ENCODE data around the gene IFNA5. TPM values are rescaled to one million over a fixed set of nuclear protein-coding genes. Genes with fewer than 3 reads are reported as not detected.

IFNA5 gene
- total and polyA plus RNA-seq, 7 donors: 0.05 TPM; not detected in 6

- ATAC-seq (peak; percentile 59 to 80 (median 64)), DNase-seq (no peak)
- Histone ChIP-seq H3K9me3 (no peaks in the 10 kb centered on the region), H3K4me3 (no peak overlapping the region), H3K27ac (no peak overlapping the region), H3K36me3 (ENCODE audit: insufficient read depth in 1 of 2, low read depth in 1 of 2) (peaks cover 0 to 27% of the 10 kb centered on the region in 2 donors), H3K27me3 (ENCODE audit: insufficient read depth in 3 of 3, low read length in 2 of 3) (no peaks in the 10 kb centered on the region), H3K4me1 (no peaks in the 10 kb centered on the region)
- TF ChIP-seq, protein P1, sequence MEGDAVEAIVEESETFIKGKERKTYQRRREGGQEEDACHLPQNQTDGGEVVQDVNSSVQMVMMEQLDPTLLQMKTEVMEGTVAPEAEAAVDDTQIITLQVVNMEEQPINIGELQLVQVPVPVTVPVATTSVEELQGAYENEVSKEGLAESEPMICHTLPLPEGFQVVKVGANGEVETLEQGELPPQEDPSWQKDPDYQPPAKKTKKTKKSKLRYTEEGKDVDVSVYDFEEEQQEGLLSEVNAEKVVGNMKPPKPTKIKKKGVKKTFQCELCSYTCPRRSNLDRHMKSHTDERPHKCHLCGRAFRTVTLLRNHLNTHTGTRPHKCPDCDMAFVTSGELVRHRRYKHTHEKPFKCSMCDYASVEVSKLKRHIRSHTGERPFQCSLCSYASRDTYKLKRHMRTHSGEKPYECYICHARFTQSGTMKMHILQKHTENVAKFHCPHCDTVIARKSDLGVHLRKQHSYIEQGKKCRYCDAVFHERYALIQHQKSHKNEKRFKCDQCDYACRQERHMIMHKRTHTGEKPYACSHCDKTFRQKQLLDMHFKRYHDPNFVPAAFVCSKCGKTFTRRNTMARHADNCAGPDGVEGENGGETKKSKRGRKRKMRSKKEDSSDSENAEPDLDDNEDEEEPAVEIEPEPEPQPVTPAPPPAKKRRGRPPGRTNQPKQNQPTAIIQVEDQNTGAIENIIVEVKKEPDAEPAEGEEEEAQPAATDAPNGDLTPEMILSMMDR (IDR thresholded peaks at IDR 0.05): peak; percentile 68
- intact Hi-C loops (cut with DNase I): no loop called here
- WGBS, 3 donors: 20 to 21% (median 20%) methylated on average over 7 of the region's 7 CpGs
Measured at GRCh38 chr9:21317956-21318923, 13.1 kb upstream of the IFNA5 start.

DNA sequence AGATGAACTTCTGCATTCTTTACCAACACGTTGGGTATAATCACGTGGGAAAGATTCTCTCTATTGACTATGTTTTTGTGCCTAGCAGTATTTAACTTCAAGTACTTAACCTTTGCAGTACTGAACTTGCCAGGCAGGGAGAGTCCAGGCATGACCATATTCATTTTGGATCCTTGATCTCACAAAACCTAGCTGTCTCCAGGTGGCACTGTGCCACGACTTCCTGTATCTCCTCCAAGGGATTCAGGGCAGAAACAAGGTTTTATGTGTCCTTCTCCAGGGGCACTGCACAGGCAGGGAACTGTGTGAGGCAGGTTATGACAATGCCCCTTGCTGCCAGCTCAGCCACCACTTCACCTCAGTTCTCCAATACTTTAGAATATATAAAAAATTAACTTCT is 11.7 kb upstream of the IFNA5 start:
- ATAC-seq (no peak), DNase-seq (no peak)
- H3K27ac ChIP-seq: no peak overlapping the region
- no peaks in the 10 kb centered on the region for H3K4me1 ChIP-seq
- intact Hi-C loops (cut with DNase I): no loop called here
- 12 to 29% (median 12%) methylated on average over 3 of the region's 3 CpGs for WGBS, 3 donors
- no peak overlapping the region for H3K4me3 ChIP-seq
- H3K9me3 ChIP-seq: no peaks in the 10 kb centered on the region
- peaks cover 0 to 13% of the 10 kb centered on the region in 2 donors for H3K36me3 ChIP-seq (ENCODE audit: insufficient read depth in 1 of 2, low read depth in 1 of 2)
- no peaks in the 10 kb centered on the region for H3K27me3 ChIP-seq (ENCODE audit: insufficient read depth in 3 of 3, low read length in 2 of 3)
- TF ChIP-seq, protein P1 (IDR thresholded peaks at IDR 0.05): no peak

- intact Hi-C loops (cut with DNase I): no loop called here
- H3K4me3 ChIP-seq: no peak overlapping the region
- H3K4me1 ChIP-seq: no peaks in the 10 kb centered on the region
- H3K27me3 ChIP-seq (ENCODE audit: insufficient read depth in 3 of 3, low read length in 2 of 3): no peaks in the 10 kb centered on the region
- DNase-seq (no peak), ATAC-seq (peak in 1 of 4 donors; percentile 23)
- 39 to 42% (median 41%) methylated on average over 8 of the region's 8 CpGs for WGBS, 3 donors
- no peak overlapping the region for H3K27ac ChIP-seq
- no peaks in the 10 kb centered on the region for H3K9me3 ChIP-seq
- TF ChIP-seq, protein P1 (IDR thresholded peaks at IDR 0.05): no peak
- H3K36me3 ChIP-seq (ENCODE audit: insufficient read depth in 1 of 2, low read depth in 1 of 2): peaks cover 0 to 7% of the 10 kb centered on the region in 2 donors
Measured at GRCh38 chr9:21316032-21316842, 11.1 kb upstream of the IFNA5 start.

DNA sequence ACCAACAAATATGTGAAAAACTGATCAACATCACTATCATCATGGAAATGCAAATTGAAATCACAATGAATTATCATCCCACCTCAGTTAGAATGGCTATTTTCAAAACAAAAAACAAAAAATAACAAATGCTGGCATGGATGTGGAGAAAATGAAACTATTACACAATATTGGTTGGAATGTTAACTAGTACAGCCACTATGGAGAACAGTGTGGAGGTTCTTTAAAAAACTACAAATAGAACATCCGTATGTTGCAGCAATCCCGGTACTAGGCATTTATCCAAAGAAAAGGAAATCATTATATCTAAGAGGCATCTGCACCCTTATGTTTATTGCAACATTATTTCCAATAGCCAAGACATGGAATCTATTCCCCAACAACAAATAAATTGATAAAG is 9.0 kb upstream of the IFNA5 start:
- TF ChIP-seq, protein P1 (IDR thresholded peaks at IDR 0.05): no peak
- no peaks in the 10 kb centered on the region for H3K36me3 ChIP-seq (ENCODE audit: insufficient read depth in 1 of 2, low read depth in 1 of 2)
- ATAC-seq: no peak
- H3K9me3 ChIP-seq: no peaks in the 10 kb centered on the region
- H3K4me1 ChIP-seq: no peaks in the 10 kb centered on the region
- no peaks in the 10 kb centered on the region for H3K27me3 ChIP-seq (ENCODE audit: insufficient read depth in 3 of 3, low read length in 2 of 3)
- no peak for DNase-seq
- WGBS, 3 donors: 73 to 84% (median 76%) methylated on average over 2 of the region's 2 CpGs
- intact Hi-C loops (cut with DNase I): no loop called here
- no peak overlapping the region for H3K27ac ChIP-seq
- no peak overlapping the region for H3K4me3 ChIP-seq

Measured in psoas muscle (tissue), 8 donors.